B cell (primary cell): ENCODE results near the gene PROCA1.

Experiments used
- CTCF ChIP-seq: fragments of 200-600 bp; IDR thresholded peaks from one replicate; pipeline ENCODE4 v1.8.0; 2022; ENCODE audit warnings: antibody characterized with exemption, mild to moderate bottlenecking
- EZH2 ChIP-seq: IDR thresholded peaks from 2 replicates; pipeline ENCODE4 v1.6.1; 2012; ENCODE audit warnings: borderline replicate concordance, low read depth, mild to moderate bottlenecking, moderate library complexity, low read length; ENCODE audit not compliant: insufficient read depth, poor library complexity, severe bottlenecking

GRCh38 chr17:28700830-28701492, 10.7 kb downstream of the PROCA1 start:
- TF ChIP-seq CTCF (no peak), EZH2 (no peak)
